WTC11 (cell line): Measurements from ENCODE around the gene RREB1.

ENCODE experiments used
- CREB1 ChIP-seq: sonication (generic); formaldehyde crosslinking; IDR thresholded peaks from 2 replicates; pipeline ENCODE4 v1.8.0; 2023; ENCODE audit warnings: mild to moderate bottlenecking, missing genetic modification reagents
- CTCF ChIP-seq: fragments of 200-600 bp; IDR thresholded peaks from 2 replicates; pipeline ENCODE4 v1.8.0; 2022; ENCODE audit warnings: antibody characterized with exemption
- ELF4 ChIP-seq: sonication (generic); formaldehyde crosslinking; IDR thresholded peaks from 2 replicates; pipeline ENCODE4 v1.8.1; 2022; ENCODE audit warnings: low read depth, mild to moderate bottlenecking, moderate library complexity, missing genetic modification reagents
- IRF1 ChIP-seq: sonication (generic); formaldehyde crosslinking; IDR thresholded peaks from 2 replicates; pipeline ENCODE4 v1.8.0; 2023; ENCODE audit warnings: missing genetic modification reagents
- ZSCAN18 ChIP-seq: fragments of 250-450 bp; sonication (Bioruptor Pico); IDR thresholded peaks from 2 replicates; pipeline ENCODE4 v2.1.2; 2022; ENCODE audit warnings: mild to moderate bottlenecking, moderate library complexity
- TF ChIP-seq, protein P1 (sequence below): sonication (generic); formaldehyde crosslinking; IDR thresholded peaks from 2 replicates; pipeline ENCODE4 v1.8.1; 2022; ENCODE audit warnings: mild to moderate bottlenecking, moderate library complexity, missing genetic modification reagents

DNA sequence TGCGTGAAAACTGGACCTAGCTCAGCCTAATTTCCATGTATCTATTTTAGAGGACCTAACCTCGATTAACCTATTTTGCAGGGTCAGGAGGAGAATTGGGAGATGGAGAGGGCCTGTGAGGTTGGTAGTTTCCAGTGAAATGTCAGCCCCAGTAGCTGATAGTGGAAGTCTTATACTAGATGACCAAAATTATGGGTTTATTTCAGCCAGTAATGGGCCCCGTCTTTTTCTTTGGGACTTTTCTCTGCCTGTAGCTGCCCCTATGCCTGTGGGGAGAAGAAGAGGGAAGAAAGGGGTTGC is 37.8 kb downstream of the RREB1 start:
- TF ChIP-seq CTCF (no peak), ZSCAN18 (no peak), ELF4 (CRISPR knock-in tag) (no peak), CREB1 (CRISPR knock-in tag) (no peak), IRF1 (CRISPR knock-in tag) (no peak)
- TF ChIP-seq, protein P1, sequence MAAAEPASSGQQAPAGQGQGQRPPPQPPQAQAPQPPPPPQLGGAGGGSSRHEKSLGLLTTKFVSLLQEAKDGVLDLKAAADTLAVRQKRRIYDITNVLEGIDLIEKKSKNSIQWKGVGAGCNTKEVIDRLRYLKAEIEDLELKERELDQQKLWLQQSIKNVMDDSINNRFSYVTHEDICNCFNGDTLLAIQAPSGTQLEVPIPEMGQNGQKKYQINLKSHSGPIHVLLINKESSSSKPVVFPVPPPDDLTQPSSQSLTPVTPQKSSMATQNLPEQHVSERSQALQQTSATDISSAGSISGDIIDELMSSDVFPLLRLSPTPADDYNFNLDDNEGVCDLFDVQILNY, result no peak
